ENCODE data around the gene ATMIN. TPM values are rescaled to one million over a fixed set of nuclear protein-coding genes. Genes with fewer than 3 reads are reported as not detected.

Gene ATMIN
- total and polyA plus RNA-seq, 4 donors = 6.8 to 17.8 (median 12.3) TPM

DNA sequence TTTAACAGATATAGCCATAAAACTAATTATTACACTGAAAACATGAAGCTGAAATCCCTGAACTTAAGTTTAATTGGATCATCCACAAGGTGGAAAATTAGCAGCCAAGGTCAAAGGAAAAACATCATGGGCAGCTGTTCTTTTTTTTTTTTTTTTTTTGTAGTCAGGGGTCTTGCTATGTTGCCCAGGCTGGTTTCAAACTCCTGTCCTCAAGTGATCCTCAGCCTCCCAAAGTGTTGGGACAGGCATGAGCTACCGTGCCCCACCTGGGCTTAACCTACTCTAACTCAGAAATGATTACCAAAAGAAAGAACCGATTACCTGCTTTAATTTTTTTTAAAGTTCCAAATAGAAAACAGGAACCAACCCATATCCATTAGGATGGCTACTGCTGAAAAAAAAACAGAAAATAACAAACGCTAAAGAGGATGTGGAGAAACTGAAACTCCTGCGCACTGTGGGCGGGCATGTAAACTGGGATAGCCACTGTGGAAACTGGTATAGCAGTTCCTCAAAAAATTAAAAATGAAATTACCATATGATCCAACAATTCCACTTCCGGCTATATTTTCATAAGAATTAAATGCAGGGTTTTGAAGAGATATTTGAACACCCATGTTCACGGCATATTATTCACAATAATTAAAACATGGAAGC is 37.5 kb upstream of the ATMIN start:
- Histone ChIP-seq H3K36me3 (ENCODE audit: control insufficient read depth in 4 of 4, insufficient read depth in 3 of 4, low read depth in 1 of 4, low read length in 3 of 4) (no peaks in the 10 kb centered on the region), H3K4me3 (ENCODE audit: low read depth in 1 of 3, low read length in 3 of 3) (no peak overlapping the region), H3K9me3 (ENCODE audit: control insufficient read depth in 4 of 4, low read length in 3 of 4) (no peaks in the 10 kb centered on the region), H3K27ac (ENCODE audit: low read depth in 1 of 2, low read length in 2 of 2) (peak overlapping the region; percentile 56 to 70), H3K27me3 (ENCODE audit: control insufficient read depth in 4 of 4, insufficient read depth in 4 of 4, low read length in 3 of 4) (no peaks in the 10 kb centered on the region), H3K9ac (ENCODE audit: low read depth in 1 of 2, low read length in 2 of 2) (peak overlapping the region in 1 of 2 donors; percentile 83), H3K4me1 (ENCODE audit: control insufficient read depth in 4 of 4, insufficient read depth in 4 of 4, low read length in 3 of 4) (peaks cover 0 to 48% (median 15%) of the 10 kb centered on the region in 4 donors)
- WGBS = 81% methylated on average over 7 of the region's 7 CpGs
- DNase-seq (ENCODE audit: low spot score) = no peak
- TF ChIP-seq FOXA1 (IDR thresholded peaks at IDR 0.05) (no peak), EGR1 (IDR thresholded peaks at IDR 0.05; ENCODE audit: low read depth in 2 of 2) (no peak), SP1 (IDR thresholded peaks at IDR 0.05) (no peak), GABPA (IDR thresholded peaks at IDR 0.05 in 1 of 2, conservative IDR thresholded peaks at IDR 0.05 in 1 of 2) (no peak), REST (IDR thresholded peaks at IDR 0.05) (no peak), HNF4A (conservative IDR thresholded peaks at IDR 0.05) (no peak), NR2F2 (IDR thresholded peaks at IDR 0.05) (no peak), ATF3 (IDR thresholded peaks at IDR 0.05) (no peak), TAF1 (conservative IDR thresholded peaks at IDR 0.05) (no peak), HNF4G (IDR thresholded peaks at IDR 0.05) (no peak), YY1 (IDR thresholded peaks at IDR 0.05) (no peak), RXRA (IDR thresholded peaks at IDR 0.05) (no peak), RAD21 (IDR thresholded peaks at IDR 0.05) (no peak), CTCF (IDR thresholded peaks at IDR 0.05; ENCODE audit: low read depth, low read length, missing input control) (no peak), JUND (IDR thresholded peaks at IDR 0.05) (no peak), FOXA2 (IDR thresholded peaks at IDR 0.05) (no peak), ZBTB33 (IDR thresholded peaks at IDR 0.05) (no peak)
- TF ChIP-seq, protein P1, sequence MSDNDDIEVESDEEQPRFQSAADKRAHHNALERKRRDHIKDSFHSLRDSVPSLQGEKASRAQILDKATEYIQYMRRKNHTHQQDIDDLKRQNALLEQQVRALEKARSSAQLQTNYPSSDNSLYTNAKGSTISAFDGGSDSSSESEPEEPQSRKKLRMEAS (IDR thresholded peaks at IDR 0.05) = no peak

All from liver (tissue), 9 donors.